ENCODE data around the gene NELL1. TPM values are rescaled to one million over a fixed set of nuclear protein-coding genes. Genes with fewer than 3 reads are reported as not detected.

Gene NELL1
- total RNA-seq, 2 experiments from 2014 or later, result not detected

DNA sequence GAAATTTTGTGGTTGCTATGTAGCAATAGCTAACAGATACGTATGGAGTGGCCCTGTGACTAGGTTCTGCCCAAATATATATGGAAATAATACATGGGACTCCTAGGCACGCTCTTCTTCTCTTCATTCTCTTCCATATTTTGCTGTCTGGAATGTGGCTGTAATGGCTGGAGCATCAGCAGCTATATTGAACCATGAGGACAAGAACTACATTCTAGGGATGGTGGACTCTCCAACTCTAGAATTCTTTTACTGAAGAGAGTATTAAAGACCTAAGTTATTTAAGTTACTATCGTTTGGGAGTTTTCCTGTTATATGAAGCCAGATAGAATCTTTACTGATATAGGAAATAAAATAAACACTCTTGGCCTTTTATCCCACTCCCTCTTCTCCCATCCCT is 7.5 kb upstream of the NELL1 start:
- H3K27ac Mint-ChIP-seq, result no peak overlapping the region
- CTCF ChIA-PET, result no interaction called here
- intact Hi-C loops (cut with DNase I, micrococcal nuclease), result no loop called here
- POLR2A ChIA-PET, result no interaction called here
- H3K27me3 ChIP-seq (ENCODE audit: control insufficient read depth in 1 of 2, insufficient read depth in 2 of 2, low read length in 2 of 2), result peaks cover 4 to 18% of the 10 kb centered on the region in 2 experiments
- peaks cover 0 to 3% of the 10 kb centered on the region in 2 experiments for H3K9me3 ChIP-seq (ENCODE audit: control insufficient read depth in 1 of 2, insufficient read depth in 1 of 2, low read length in 2 of 2)
- H3K4me3 Mint-ChIP-seq, result no peak overlapping the region
- H3K27ac ChIP-seq (ENCODE audit: low read depth in 1 of 2, low read length in 2 of 2), result no peak overlapping the region
- H3K27me3 Mint-ChIP-seq, result peaks cover 41% of the 10 kb centered on the region
- H3K4me1 Mint-ChIP-seq (ENCODE audit: low read depth), result no peaks in the 10 kb centered on the region
- TF ChIP-seq, protein P1, sequence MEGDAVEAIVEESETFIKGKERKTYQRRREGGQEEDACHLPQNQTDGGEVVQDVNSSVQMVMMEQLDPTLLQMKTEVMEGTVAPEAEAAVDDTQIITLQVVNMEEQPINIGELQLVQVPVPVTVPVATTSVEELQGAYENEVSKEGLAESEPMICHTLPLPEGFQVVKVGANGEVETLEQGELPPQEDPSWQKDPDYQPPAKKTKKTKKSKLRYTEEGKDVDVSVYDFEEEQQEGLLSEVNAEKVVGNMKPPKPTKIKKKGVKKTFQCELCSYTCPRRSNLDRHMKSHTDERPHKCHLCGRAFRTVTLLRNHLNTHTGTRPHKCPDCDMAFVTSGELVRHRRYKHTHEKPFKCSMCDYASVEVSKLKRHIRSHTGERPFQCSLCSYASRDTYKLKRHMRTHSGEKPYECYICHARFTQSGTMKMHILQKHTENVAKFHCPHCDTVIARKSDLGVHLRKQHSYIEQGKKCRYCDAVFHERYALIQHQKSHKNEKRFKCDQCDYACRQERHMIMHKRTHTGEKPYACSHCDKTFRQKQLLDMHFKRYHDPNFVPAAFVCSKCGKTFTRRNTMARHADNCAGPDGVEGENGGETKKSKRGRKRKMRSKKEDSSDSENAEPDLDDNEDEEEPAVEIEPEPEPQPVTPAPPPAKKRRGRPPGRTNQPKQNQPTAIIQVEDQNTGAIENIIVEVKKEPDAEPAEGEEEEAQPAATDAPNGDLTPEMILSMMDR (IDR thresholded peaks at IDR 0.05), result no peak
- ATAC-seq (ENCODE audit: poor library complexity) (no peak), DNase-seq (no peak)
- no peaks in the 10 kb centered on the region for H3K36me3 ChIP-seq (ENCODE audit: insufficient read depth, low read length)
- H3K9me3 Mint-ChIP-seq, result peaks cover 2% of the 10 kb centered on the region
- no peaks in the 10 kb centered on the region for H3K36me3 Mint-ChIP-seq (ENCODE audit: low read depth)
- H3K4me1 ChIP-seq (ENCODE audit: insufficient read depth, low read length), result no peaks in the 10 kb centered on the region
- no peak overlapping the region for H3K4me3 ChIP-seq (ENCODE audit: low read length)

DNA sequence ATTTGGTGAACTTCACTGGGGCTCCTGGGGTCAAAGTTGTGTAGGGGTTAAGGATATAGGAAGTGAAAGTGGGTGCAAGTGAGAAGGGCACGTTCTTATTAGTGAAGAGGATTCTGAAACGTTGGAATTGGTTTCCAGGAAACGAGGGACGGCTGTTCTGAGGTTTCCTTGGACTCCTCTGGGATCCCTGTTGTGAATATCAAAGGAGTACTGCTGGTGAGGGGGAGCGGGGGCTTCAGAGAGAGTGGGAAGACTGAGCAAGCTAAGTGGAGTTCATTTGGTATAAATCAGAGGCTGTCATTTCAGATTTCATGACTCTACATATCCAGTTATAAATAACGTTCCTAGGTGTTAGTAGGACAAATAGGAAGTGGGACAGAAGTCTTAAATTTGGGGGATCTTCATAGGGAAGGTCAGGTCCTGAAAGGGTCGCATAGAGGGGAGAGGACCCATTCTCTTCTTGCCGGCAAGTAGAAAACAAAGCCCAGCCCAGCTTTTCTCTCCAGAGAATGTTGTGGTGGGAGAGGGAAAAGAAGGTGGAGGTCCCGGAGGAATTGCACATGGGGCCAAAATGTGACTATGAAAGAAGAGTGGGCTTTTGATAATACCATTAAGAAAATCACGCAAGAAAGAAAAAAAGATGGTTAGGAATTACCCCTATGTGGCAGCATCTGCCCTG is 1.1 kb upstream of the NELL1 start:
- Histone ChIP-seq H3K4me1 (ENCODE audit: insufficient read depth, low read length) (peaks cover 3% of the 10 kb centered on the region), H3K9me3 (ENCODE audit: control insufficient read depth in 1 of 2, insufficient read depth in 1 of 2, low read length in 2 of 2) (peaks cover 0 to 12% of the 10 kb centered on the region in 2 experiments), H3K4me3 (ENCODE audit: low read length) (no peak overlapping the region), H3K36me3 (ENCODE audit: insufficient read depth, low read length) (no peaks in the 10 kb centered on the region), H3K27me3 (ENCODE audit: control insufficient read depth in 1 of 2, insufficient read depth in 2 of 2, low read length in 2 of 2) (peaks cover 38 to 63% of the 10 kb centered on the region in 2 experiments), H3K27ac (ENCODE audit: low read depth in 1 of 2, low read length in 2 of 2) (no peak overlapping the region)
- DNase-seq (no peak), ATAC-seq (ENCODE audit: poor library complexity) (no peak)
- no peaks in the 10 kb centered on the region for H3K36me3 Mint-ChIP-seq (ENCODE audit: low read depth)
- CTCF ChIA-PET, result no interaction called here
- peaks cover 9% of the 10 kb centered on the region for H3K4me1 Mint-ChIP-seq (ENCODE audit: low read depth)
- H3K27me3 Mint-ChIP-seq, result peaks cover 80% of the 10 kb centered on the region
- intact Hi-C loops (cut with DNase I, micrococcal nuclease), result no loop called here
- no peaks in the 10 kb centered on the region for H3K9me3 Mint-ChIP-seq
- H3K4me3 Mint-ChIP-seq, result no peak overlapping the region
- TF ChIP-seq, protein P1 (IDR thresholded peaks at IDR 0.05), result no peak
- H3K27ac Mint-ChIP-seq, result no peak overlapping the region
- POLR2A ChIA-PET, result no interaction called here

GRCh38 chr11:20669820-20670684 is 666 bp downstream of the NELL1 start:
- no peak for DNase-seq
- Histone ChIP-seq H3K4me3 (ENCODE audit: low read length) (no peak overlapping the region), H3K27ac (ENCODE audit: low read depth in 1 of 2, low read length in 2 of 2) (no peak overlapping the region), H3K9me3 (ENCODE audit: control insufficient read depth in 1 of 2, insufficient read depth in 1 of 2, low read length in 2 of 2) (peaks cover 0 to 12% of the 10 kb centered on the region in 2 experiments), H3K36me3 (ENCODE audit: insufficient read depth, low read length) (no peaks in the 10 kb centered on the region), H3K27me3 (ENCODE audit: control insufficient read depth in 1 of 2, insufficient read depth in 2 of 2, low read length in 2 of 2) (peaks cover 39 to 75% of the 10 kb centered on the region in 2 experiments), H3K4me1 (ENCODE audit: insufficient read depth, low read length) (peaks cover 3% of the 10 kb centered on the region)
- intact Hi-C loops (cut with DNase I, micrococcal nuclease), result loop anchor here in 1 of 2 experiments (10.0 kb wide), 1 partner anchor 545 kb away; no protein-coding TSS in a partner anchor
- Mint-ChIP-seq H3K36me3 (ENCODE audit: low read depth) (no peaks in the 10 kb centered on the region), H3K4me3 (no peak overlapping the region), H3K9me3 (no peaks in the 10 kb centered on the region), H3K27me3 (peaks cover 86% of the 10 kb centered on the region), H3K4me1 (ENCODE audit: low read depth) (peaks cover 9% of the 10 kb centered on the region), H3K27ac (no peak overlapping the region)
- CTCF ChIA-PET, result no interaction called here
- no peak for ATAC-seq (ENCODE audit: poor library complexity)
- TF ChIP-seq, protein P1 (IDR thresholded peaks at IDR 0.05), result no peak
- POLR2A ChIA-PET, result no interaction called here
